Activated naive CD8-positive, alpha-beta T cell (primary cell): Measurements from ENCODE around the gene OSBPL10.

ENCODE experiments used
- H3K27ac Mint-ChIP-seq: one replicate; pipeline ENCODE4 v1.8.0; 2021; ENCODE audit warnings: mixed read lengths
- H3K27me3 Mint-ChIP-seq: one replicate; pipeline ENCODE4 v1.8.0; 2021; ENCODE audit warnings: mixed read lengths
- H3K36me3 Mint-ChIP-seq: one replicate; pipeline ENCODE4 v1.8.0; 2021; ENCODE audit warnings: mixed read lengths
- H3K4me1 Mint-ChIP-seq: one replicate; pipeline ENCODE4 v1.8.0; 2021; ENCODE audit warnings: low read depth, mixed read lengths
- H3K4me3 Mint-ChIP-seq: one replicate; pipeline ENCODE4 v1.8.0; 2021; ENCODE audit warnings: mild to moderate bottlenecking, mixed read lengths
- H3K9me3 Mint-ChIP-seq: one replicate; pipeline ENCODE4 v1.8.0; 2021; ENCODE audit warnings: low read depth, mixed read lengths

The OSBPL10 gene

GRCh38 chr3:31976302-31976701 is 4.8 kb downstream of the OSBPL10 start:
- Mint-ChIP-seq H3K27me3 (peaks cover 29% of the 10 kb centered on the region), H3K36me3 (no peaks in the 10 kb centered on the region), H3K9me3 (no peaks in the 10 kb centered on the region), H3K4me3 (no peak overlapping the region), H3K27ac (no peak overlapping the region), H3K4me1 (peaks cover 15% of the 10 kb centered on the region)

DNA sequence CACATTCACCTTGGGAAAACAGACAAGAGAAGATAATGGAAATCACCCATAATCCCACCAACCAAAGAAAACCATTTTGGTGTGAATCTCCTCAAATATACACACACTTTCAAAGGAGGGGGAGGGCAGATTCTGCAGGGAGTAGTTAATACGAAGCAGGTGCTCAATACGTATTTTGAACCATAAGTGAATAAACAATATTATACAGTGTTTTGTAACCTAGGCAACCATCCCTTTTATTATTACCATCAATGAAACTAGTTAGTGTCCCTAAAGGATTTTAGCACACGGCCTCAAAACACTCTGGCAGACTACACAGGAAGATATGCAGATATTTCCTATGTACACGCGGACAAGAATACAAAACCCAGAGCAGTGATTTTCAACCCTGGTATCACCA is 6.1 kb downstream of the OSBPL10 start:
- Mint-ChIP-seq H3K4me1 (peaks cover 15% of the 10 kb centered on the region), H3K27ac (no peak overlapping the region)

DNA sequence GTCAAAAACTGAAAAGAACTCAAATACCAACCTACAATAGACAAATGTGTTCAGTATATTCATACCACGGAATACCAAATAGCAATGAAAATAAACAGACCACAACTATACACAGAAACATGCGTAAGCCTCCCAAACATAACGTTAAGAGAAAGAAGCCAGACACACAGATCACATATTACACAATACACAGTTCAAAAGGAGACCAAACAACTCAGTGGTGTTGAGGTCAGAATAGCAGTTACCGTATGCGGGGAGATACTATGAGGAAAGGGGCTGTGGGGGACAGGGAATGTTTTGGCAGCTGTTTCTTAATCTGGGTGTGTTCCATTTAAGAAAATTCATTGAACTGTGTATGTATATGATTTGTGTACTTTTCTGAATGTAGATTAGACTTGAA is 6.6 kb downstream of the OSBPL10 start:
- H3K4me1 Mint-ChIP-seq = peaks cover 12% of the 10 kb centered on the region
- peaks cover 26% of the 10 kb centered on the region for H3K27me3 Mint-ChIP-seq
- no peaks in the 10 kb centered on the region for H3K9me3 Mint-ChIP-seq
- no peak overlapping the region for H3K4me3 Mint-ChIP-seq
- no peak overlapping the region for H3K27ac Mint-ChIP-seq
- H3K36me3 Mint-ChIP-seq = no peaks in the 10 kb centered on the region

More for the DNA sequence above, 6.1 kb downstream of the OSBPL10 start:
- H3K9me3 Mint-ChIP-seq = no peaks in the 10 kb centered on the region
- no peak overlapping the region for H3K4me3 Mint-ChIP-seq
- peaks cover 29% of the 10 kb centered on the region for H3K27me3 Mint-ChIP-seq
- no peaks in the 10 kb centered on the region for H3K36me3 Mint-ChIP-seq

DNA sequence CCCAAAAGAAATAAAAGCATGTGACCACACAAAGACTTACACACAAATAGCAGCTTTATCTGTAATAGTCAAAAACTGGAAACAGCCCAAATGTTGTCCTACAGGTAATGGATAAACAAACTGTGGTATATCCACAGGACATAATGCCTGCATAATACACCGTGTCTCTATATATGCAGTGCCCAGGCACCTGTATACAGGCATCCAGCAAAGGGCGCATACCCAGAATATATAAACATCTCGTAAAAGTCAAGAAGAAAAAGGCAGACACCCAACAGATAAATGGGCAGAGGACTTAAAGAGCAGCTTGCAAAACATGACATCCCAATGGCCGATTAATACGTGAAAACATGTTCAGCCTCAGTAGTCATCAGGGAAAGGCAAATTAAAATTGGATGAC is 7.2 kb downstream of the OSBPL10 start:
- Mint-ChIP-seq H3K27ac (no peak overlapping the region), H3K9me3 (no peaks in the 10 kb centered on the region), H3K27me3 (peaks cover 19% of the 10 kb centered on the region), H3K36me3 (no peaks in the 10 kb centered on the region), H3K4me3 (no peak overlapping the region), H3K4me1 (peaks cover 6% of the 10 kb centered on the region)

GRCh38 chr3:31973081-31973480 is 8.0 kb downstream of the OSBPL10 start:
- no peak overlapping the region for H3K27ac Mint-ChIP-seq
- no peak overlapping the region for H3K4me3 Mint-ChIP-seq
- H3K27me3 Mint-ChIP-seq = peaks cover 15% of the 10 kb centered on the region
- H3K4me1 Mint-ChIP-seq = no peaks in the 10 kb centered on the region
- no peaks in the 10 kb centered on the region for H3K9me3 Mint-ChIP-seq
- no peaks in the 10 kb centered on the region for H3K36me3 Mint-ChIP-seq

- Mint-ChIP-seq H3K9me3 (no peaks in the 10 kb centered on the region), H3K27me3 (peaks cover 5% of the 10 kb centered on the region), H3K27ac (no peak overlapping the region), H3K36me3 (no peaks in the 10 kb centered on the region), H3K4me3 (no peak overlapping the region), H3K4me1 (no peaks in the 10 kb centered on the region)
These were observed 9.5 kb downstream of the OSBPL10 start for GRCh38 chr3:31971607-31972006.

GRCh38 chr3:31968927-31969418 is 12.1 kb downstream of the OSBPL10 start:
- Mint-ChIP-seq H3K4me3 (no peak overlapping the region), H3K9me3 (no peaks in the 10 kb centered on the region), H3K4me1 (no peaks in the 10 kb centered on the region), H3K36me3 (no peaks in the 10 kb centered on the region), H3K27me3 (no peaks in the 10 kb centered on the region), H3K27ac (no peak overlapping the region)

DNA sequence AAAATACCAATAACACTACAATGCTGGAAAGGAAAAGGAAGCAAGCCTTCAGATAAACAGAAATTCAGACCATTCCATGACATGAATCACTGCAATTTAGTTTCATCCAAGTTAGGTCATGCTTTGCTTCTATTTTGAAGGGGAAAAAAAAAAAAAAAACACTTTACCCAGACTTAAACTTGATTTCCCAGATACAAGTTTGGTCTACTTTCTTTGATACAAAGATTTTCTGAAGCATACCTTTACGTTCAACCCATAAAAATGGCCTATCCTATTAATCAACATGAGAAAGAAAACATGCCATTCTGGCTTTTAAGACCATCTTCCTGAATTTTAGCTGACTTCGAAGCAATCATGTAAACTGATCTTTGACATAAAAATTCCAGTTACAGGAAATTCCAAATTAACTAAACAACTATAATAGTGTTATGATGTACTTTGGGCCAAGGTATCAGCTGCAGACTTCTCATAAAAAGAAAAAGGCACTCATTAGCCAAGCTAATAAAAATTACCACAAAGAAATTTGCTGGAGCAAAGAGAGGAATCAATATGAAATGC is 12.6 kb downstream of the OSBPL10 start:
- Mint-ChIP-seq H3K27me3 (no peaks in the 10 kb centered on the region), H3K4me1 (no peaks in the 10 kb centered on the region), H3K36me3 (no peaks in the 10 kb centered on the region), H3K4me3 (no peak overlapping the region), H3K27ac (no peak overlapping the region), H3K9me3 (no peaks in the 10 kb centered on the region)

DNA sequence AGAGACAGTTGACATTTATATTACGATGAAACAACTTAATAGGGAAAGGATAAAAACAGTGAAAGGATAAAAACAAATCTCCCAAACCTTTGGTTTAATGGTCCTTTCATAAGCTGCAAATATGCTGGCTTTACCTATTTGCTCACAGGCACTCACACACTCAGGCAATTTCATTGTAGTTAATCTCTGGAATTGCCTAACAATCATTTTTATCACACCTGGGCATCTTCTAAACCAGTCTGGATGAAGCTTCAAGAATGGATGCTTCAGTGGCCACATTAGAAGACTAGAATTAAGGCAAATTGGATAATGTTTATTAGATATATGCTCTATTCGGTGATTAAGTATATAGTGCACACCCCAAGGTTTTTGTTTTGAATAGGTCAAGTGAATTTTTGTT is 13.5 kb downstream of the OSBPL10 start:
- H3K27me3 Mint-ChIP-seq = no peaks in the 10 kb centered on the region
- H3K27ac Mint-ChIP-seq = no peak overlapping the region
- no peaks in the 10 kb centered on the region for H3K9me3 Mint-ChIP-seq
- no peak overlapping the region for H3K4me3 Mint-ChIP-seq
- peaks cover 5% of the 10 kb centered on the region for H3K4me1 Mint-ChIP-seq
- no peaks in the 10 kb centered on the region for H3K36me3 Mint-ChIP-seq

GRCh38 chr3:31966978-31967591 is 14.0 kb downstream of the OSBPL10 start:
- peaks cover 7% of the 10 kb centered on the region for H3K4me1 Mint-ChIP-seq
- H3K27me3 Mint-ChIP-seq = no peaks in the 10 kb centered on the region
- H3K36me3 Mint-ChIP-seq = no peaks in the 10 kb centered on the region
- no peak overlapping the region for H3K27ac Mint-ChIP-seq
- no peak overlapping the region for H3K4me3 Mint-ChIP-seq
- no peaks in the 10 kb centered on the region for H3K9me3 Mint-ChIP-seq

DNA sequence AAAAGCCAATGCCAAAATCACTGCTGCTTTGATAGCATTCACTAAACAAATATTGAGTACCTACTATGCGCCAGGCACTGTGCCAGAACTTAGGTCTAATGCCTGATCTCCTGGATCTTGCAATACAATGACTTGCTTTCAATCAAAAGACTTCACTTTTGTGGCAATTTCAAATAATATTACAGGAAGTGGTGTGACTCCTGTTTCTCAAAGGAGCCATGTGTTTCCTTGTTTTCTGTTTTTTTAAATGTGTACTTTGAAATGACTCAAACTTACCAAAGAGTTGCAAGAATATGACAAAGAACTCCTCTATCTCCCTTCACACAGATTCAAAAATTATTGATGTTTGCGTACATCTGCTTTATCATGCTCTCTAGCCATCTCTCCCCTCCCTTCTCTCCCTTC is 18.3 kb downstream of the OSBPL10 start:
- H3K27me3 Mint-ChIP-seq = no peaks in the 10 kb centered on the region
- H3K4me3 Mint-ChIP-seq = no peak overlapping the region
- no peaks in the 10 kb centered on the region for H3K36me3 Mint-ChIP-seq
- peaks cover 7% of the 10 kb centered on the region for H3K4me1 Mint-ChIP-seq
- no peaks in the 10 kb centered on the region for H3K9me3 Mint-ChIP-seq
- H3K27ac Mint-ChIP-seq = no peak overlapping the region

- Mint-ChIP-seq H3K27ac (no peak overlapping the region), H3K36me3 (no peaks in the 10 kb centered on the region), H3K4me1 (peaks cover 7% of the 10 kb centered on the region), H3K27me3 (no peaks in the 10 kb centered on the region), H3K9me3 (peaks cover under 1% of the 10 kb centered on the region), H3K4me3 (no peak overlapping the region)
These were observed 20.1 kb downstream of the OSBPL10 start for GRCh38 chr3:31960793-31961431.

- Mint-ChIP-seq H3K4me1 (peaks cover 7% of the 10 kb centered on the region), H3K27me3 (no peaks in the 10 kb centered on the region), H3K4me3 (no peak overlapping the region), H3K9me3 (peaks cover 8% of the 10 kb centered on the region), H3K27ac (no peak overlapping the region), H3K36me3 (peaks cover 3% of the 10 kb centered on the region)
These were observed 20.9 kb downstream of the OSBPL10 start for GRCh38 chr3:31959951-31960792.

GRCh38 chr3:31959251-31959650 is 21.8 kb downstream of the OSBPL10 start:
- H3K4me1 Mint-ChIP-seq = peaks cover 7% of the 10 kb centered on the region
- peaks cover 7% of the 10 kb centered on the region for H3K36me3 Mint-ChIP-seq
- H3K9me3 Mint-ChIP-seq = peaks cover 13% of the 10 kb centered on the region
- no peak overlapping the region for H3K27ac Mint-ChIP-seq
- H3K4me3 Mint-ChIP-seq = no peak overlapping the region
- no peaks in the 10 kb centered on the region for H3K27me3 Mint-ChIP-seq

GRCh38 chr3:31958701-31959152 is 22.3 kb downstream of the OSBPL10 start:
- no peak overlapping the region for H3K4me3 Mint-ChIP-seq
- H3K27me3 Mint-ChIP-seq = no peaks in the 10 kb centered on the region
- H3K27ac Mint-ChIP-seq = no peak overlapping the region
- peaks cover 13% of the 10 kb centered on the region for H3K9me3 Mint-ChIP-seq
- H3K4me1 Mint-ChIP-seq = peaks cover 7% of the 10 kb centered on the region
- peaks cover 7% of the 10 kb centered on the region for H3K36me3 Mint-ChIP-seq
